ENCODE results near the gene JPH4. TPM values are rescaled to one million over a fixed set of nuclear protein-coding genes. Genes with fewer than 3 reads are reported as not detected.

The JPH4 gene
- total and polyA plus RNA-seq, 2 of the 8 experiments (the other 6 are each of a cell fraction or from before 2014, with no cell fraction given), result 23.9 to 46.7 TPM

DNA sequence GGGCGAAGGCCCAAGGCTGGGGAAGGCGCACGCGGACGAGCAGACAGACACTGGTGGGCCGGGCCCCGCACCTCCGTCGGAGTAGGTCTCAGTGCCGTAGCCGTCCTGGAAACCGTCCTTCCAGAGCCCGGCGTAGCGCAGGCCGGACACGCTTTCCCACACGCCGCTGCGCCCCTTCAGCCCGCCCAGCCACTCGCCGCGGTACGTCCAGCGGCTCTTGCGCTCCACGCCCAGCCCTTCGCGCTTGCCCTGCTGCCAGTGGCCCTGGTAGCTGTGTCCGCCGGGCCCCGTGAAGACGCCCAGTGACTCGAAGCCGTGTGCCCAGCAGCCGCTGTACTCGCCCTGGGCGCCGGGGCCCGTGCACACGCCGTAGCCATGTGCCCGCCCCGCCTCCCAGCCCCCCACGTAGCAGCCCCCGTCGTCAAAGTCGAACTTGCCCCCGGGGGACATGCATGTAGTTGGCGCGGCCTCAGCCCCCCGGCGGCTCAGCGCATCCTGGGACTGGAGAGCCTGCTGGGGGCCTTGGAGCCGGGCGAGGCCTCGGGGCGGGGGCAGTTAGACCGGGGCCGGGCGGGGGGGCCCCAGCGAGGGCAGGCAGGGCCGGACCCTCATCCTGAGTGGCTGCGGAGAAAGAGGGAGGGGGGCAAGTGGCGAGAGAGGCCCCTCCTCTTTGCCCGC lies 1.4 kb downstream of the JPH4 start (continued):
- TF ChIP-seq, protein P1, sequence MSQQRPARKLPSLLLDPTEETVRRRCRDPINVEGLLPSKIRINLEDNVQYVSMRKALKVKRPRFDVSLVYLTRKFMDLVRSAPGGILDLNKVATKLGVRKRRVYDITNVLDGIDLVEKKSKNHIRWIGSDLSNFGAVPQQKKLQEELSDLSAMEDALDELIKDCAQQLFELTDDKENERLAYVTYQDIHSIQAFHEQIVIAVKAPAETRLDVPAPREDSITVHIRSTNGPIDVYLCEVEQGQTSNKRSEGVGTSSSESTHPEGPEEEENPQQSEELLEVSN (IDR thresholded peaks at IDR 0.05), result peak; percentile 63; the same call in 1 of the 2 replicates
- TF ChIP-seq BACH1 (IDR thresholded peaks at IDR 0.05; ENCODE audit: low read length), result no peak
- TF ChIP-seq, protein P2, sequence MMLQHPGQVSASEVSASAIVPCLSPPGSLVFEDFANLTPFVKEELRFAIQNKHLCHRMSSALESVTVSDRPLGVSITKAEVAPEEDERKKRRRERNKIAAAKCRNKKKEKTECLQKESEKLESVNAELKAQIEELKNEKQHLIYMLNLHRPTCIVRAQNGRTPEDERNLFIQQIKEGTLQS (IDR thresholded peaks at IDR 0.05; ENCODE audit: insufficient read depth, low read depth, low read length), result no peak
- TF ChIP-seq EZH2 (IDR thresholded peaks at IDR 0.05; ENCODE audit: low read depth, low read length, severe bottlenecking), result no peak
- no peak for TF ChIP-seq HDAC6 (IDR thresholded peaks at IDR 0.05; ENCODE audit: low read depth, low read length)
- TF ChIP-seq TBP (IDR thresholded peaks at IDR 0.05; ENCODE audit: low read depth, low read length), result no peak
- no peak for TF ChIP-seq SIX5 (IDR thresholded peaks at IDR 0.05; ENCODE audit: low read depth, low read length)
- TF ChIP-seq, protein P3, sequence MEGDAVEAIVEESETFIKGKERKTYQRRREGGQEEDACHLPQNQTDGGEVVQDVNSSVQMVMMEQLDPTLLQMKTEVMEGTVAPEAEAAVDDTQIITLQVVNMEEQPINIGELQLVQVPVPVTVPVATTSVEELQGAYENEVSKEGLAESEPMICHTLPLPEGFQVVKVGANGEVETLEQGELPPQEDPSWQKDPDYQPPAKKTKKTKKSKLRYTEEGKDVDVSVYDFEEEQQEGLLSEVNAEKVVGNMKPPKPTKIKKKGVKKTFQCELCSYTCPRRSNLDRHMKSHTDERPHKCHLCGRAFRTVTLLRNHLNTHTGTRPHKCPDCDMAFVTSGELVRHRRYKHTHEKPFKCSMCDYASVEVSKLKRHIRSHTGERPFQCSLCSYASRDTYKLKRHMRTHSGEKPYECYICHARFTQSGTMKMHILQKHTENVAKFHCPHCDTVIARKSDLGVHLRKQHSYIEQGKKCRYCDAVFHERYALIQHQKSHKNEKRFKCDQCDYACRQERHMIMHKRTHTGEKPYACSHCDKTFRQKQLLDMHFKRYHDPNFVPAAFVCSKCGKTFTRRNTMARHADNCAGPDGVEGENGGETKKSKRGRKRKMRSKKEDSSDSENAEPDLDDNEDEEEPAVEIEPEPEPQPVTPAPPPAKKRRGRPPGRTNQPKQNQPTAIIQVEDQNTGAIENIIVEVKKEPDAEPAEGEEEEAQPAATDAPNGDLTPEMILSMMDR (IDR thresholded peaks at IDR 0.05; ENCODE audit: control extremely low read depth in 1 of 3, insufficient read depth in 1 of 3, low read depth in 1 of 3, low read length in 3 of 3), result no peak

All from H1 (cell line).